GM12878 (cell line): Measurements from ENCODE around the gene CACNA1D.

Source experiments
- BHLHE40 ChIP-seq, 2 experiments: fragments of 450-650 bp in 1 of 2; IDR thresholded peaks; 2 replicates each; pipeline ENCODE4 v1.6.1; 2011 to 2017; ENCODE audit warnings: low read depth in 2 of 2, borderline replicate concordance in 1 of 2, improper control_type of control experiment in 1 of 2, low read length in 1 of 2, mild to moderate bottlenecking in 1 of 2
- CBFB ChIP-seq: IDR thresholded peaks from 2 replicates; pipeline ENCODE4 v1.6.1; 2016; ENCODE audit warnings: antibody characterized with exemption, low read depth
- EGR1 ChIP-seq, 2 experiments: IDR thresholded peaks; 1 replicate in 1 of 2; 2 replicates in 1 of 2; pipeline ENCODE4 v1.6.1; 2011 to 2012; ENCODE audit warnings: low read depth in 2 of 2, low read length in 2 of 2, borderline replicate concordance in 1 of 2, mild to moderate bottlenecking in 1 of 2, moderate library complexity in 1 of 2
- EZH2 ChIP-seq: IDR thresholded peaks from 2 replicates; pipeline ENCODE4 v1.6.1; 2012; ENCODE audit warnings: low read depth, mild to moderate bottlenecking, control low read depth, inconsistent platforms, low read length, borderline replicate concordance; ENCODE audit not compliant: control insufficient read depth
- KLF5 ChIP-seq: fragments of 450-650 bp; IDR thresholded peaks from 2 replicates; pipeline ENCODE4 v1.6.1; 2014; ENCODE audit warnings: mild to moderate bottlenecking; ENCODE audit not compliant: partially characterized antibody
- POLR2AphosphoS5 ChIP-seq: IDR thresholded peaks from 2 replicates; pipeline ENCODE4 v1.6.1; 2011; ENCODE audit warnings: mild to moderate bottlenecking, low read length, inconsistent platforms
- RELA ChIP-seq: fragments of 450-650 bp; IDR thresholded peaks from 2 replicates; pipeline ENCODE4 v1.8.0; 2014; ENCODE audit warnings: borderline replicate concordance; ENCODE audit not compliant: partially characterized antibody
- SP1 ChIP-seq: IDR thresholded peaks from one replicate; pipeline ENCODE4 v1.6.1; 2011; ENCODE audit warnings: low read depth, low read length
- ZBTB33 ChIP-seq: fragments of 450-650 bp; IDR thresholded peaks from 2 replicates; pipeline ENCODE4 v1.6.1; 2017; ENCODE audit warnings: mild to moderate bottlenecking
- TF ChIP-seq, protein P1 (sequence below), 3 experiments: IDR thresholded peaks in 2 of 3; conservative IDR thresholded peaks in 1 of 3; 2 replicates each; pipeline ENCODE4 v1.5.1; 2011; ENCODE audit warnings: low read depth in 3 of 3, low read length in 3 of 3, mild to moderate bottlenecking in 3 of 3, control low read depth in 2 of 3, moderate library complexity in 2 of 3, inconsistent platforms in 1 of 3, mixed read lengths in 1 of 3; ENCODE audit not compliant: control insufficient read depth in 2 of 3, insufficient read depth in 1 of 3; ENCODE audit errors: extremely low read depth in 1 of 3

DNA sequence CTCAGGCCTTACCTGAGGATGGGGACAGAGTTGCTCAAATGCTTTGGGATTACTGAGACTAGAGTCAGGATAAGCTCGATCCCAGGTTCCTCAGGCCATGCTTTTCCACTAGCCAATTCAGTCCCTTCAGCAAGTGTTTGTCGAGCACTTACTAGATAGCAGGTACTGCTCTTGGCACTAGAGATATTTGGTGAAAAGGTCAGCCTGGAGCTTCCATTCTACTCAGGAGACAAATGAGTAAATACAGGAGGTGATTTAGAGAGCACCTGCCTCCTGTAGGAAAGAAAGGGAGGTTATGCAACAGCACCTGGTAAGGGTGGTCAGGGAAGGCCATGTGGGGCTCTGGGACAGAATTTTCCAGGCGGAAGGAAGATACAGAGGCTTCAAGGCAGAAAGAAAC, 99.9 kb downstream of the CACNA1D start:
- TF ChIP-seq RELA (no peak), EZH2 (no peak), SP1 (no peak), CBFB (no peak), EGR1 (IDR thresholded peaks at IDR 0.05; ENCODE audit: borderline replicate concordance in 1 of 2, low read depth in 2 of 2, low read length in 2 of 2) (no peak), POLR2AphosphoS5 (no peak), ZBTB33 (no peak), KLF5 (no peak), BHLHE40 (IDR thresholded peaks at IDR 0.05; ENCODE audit: borderline replicate concordance in 1 of 2, low read depth in 2 of 2, low read length in 1 of 2) (no peak)
- TF ChIP-seq, protein P1, sequence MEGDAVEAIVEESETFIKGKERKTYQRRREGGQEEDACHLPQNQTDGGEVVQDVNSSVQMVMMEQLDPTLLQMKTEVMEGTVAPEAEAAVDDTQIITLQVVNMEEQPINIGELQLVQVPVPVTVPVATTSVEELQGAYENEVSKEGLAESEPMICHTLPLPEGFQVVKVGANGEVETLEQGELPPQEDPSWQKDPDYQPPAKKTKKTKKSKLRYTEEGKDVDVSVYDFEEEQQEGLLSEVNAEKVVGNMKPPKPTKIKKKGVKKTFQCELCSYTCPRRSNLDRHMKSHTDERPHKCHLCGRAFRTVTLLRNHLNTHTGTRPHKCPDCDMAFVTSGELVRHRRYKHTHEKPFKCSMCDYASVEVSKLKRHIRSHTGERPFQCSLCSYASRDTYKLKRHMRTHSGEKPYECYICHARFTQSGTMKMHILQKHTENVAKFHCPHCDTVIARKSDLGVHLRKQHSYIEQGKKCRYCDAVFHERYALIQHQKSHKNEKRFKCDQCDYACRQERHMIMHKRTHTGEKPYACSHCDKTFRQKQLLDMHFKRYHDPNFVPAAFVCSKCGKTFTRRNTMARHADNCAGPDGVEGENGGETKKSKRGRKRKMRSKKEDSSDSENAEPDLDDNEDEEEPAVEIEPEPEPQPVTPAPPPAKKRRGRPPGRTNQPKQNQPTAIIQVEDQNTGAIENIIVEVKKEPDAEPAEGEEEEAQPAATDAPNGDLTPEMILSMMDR (IDR thresholded peaks at IDR 0.05 in 2 of 3, conservative IDR thresholded peaks at IDR 0.05 in 1 of 3; ENCODE audit: control insufficient read depth in 2 of 3, extremely low read depth in 1 of 3, insufficient read depth in 1 of 3, low read depth in 3 of 3, low read length in 3 of 3), result no peak
